A549 (cell line): ENCODE measurements around the gene ADGRL3. TPM values are rescaled to one million over a fixed set of nuclear protein-coding genes. Genes with fewer than 3 reads are reported as not detected.

Source experiments
- ATAC-seq, 2 experiments: fragments of 200-7000 bp in 1 of 2; fragments of >200 bp in 1 of 2; cut with Nextera tagmentation in 1 of 2; cut with Tn5 transposase in 1 of 2; 3 replicates each; pipeline versions ENCODE4 v1.8.0 to v1.9.1; 2018 to 2020; ENCODE audit warnings: mild to moderate bottlenecking in 1 of 2, moderate library complexity in 1 of 2
- CTCF ChIA-PET: fragments of 300-600 bp; sonication (Branson Sonifier 250); formaldehyde crosslinking; extraction: SDS; loops from one replicate; lab custom pipeline; 2021; ENCODE audit warnings: antibody characterized with exemption, inconsistent platforms; lab: Yijun Ruan, JAX
- POLR2A ChIA-PET: fragments of 350-600 bp; formaldehyde crosslinking; extraction: SDS; loops from one replicate; lab custom pipeline; 2021; ENCODE audit warnings: antibody characterized with exemption, inconsistent platforms; lab: Yijun Ruan, JAX
- DNase-seq, 2 experiments: peaks; one replicate each; pipeline versions ENCODE4 v3.0.0 to v3.0.0-alpha.2; 2011 to 2016; ENCODE audit warnings: low read depth in 1 of 2, low spot score in 1 of 2
- FAIRE-seq: peaks from 2 replicates; lab custom pipeline; 2011; peaks lifted over from hg19 to GRCh38; lab: Jason Lieb, UNC
- H3K27ac ChIP-seq, 2 experiments: fragments of >200 bp; sonication (Bioruptor Twin); formaldehyde crosslinking; 3 replicates each; pipeline ENCODE4 v1.5.1; 2016 to 2017
- H3K4me1 ChIP-seq: fragments of >200 bp; sonication (Bioruptor Twin); formaldehyde crosslinking; 3 replicates; pipeline ENCODE4 v1.6.1; 2016
- H3K4me2 ChIP-seq: fragments of >200 bp; sonication (Bioruptor Twin); formaldehyde crosslinking; 3 replicates; pipeline ENCODE4 v1.6.1; 2016
- H3K4me3 ChIP-seq: fragments of >200 bp; sonication (Bioruptor Twin); formaldehyde crosslinking; 3 replicates; pipeline ENCODE4 v1.5.1; 2016
- H3K9me3 ChIP-seq: fragments of >200 bp; sonication (Bioruptor Twin); formaldehyde crosslinking; 3 replicates; pipeline ENCODE4 v1.6.1; 2016
- CBX2 ChIP-seq: fragments of 200-600 bp; sonication (generic); IDR thresholded peaks from 2 replicates; pipeline ENCODE4 v1.6.1; 2016; ENCODE audit warnings: low read depth, mild to moderate bottlenecking, borderline replicate concordance
- EHMT2 ChIP-seq: fragments of 200-600 bp; sonication (generic); IDR thresholded peaks from 2 replicates; pipeline ENCODE4 v1.6.1; 2016; ENCODE audit warnings: antibody characterized with exemption, low read depth, mild to moderate bottlenecking, moderate library complexity
- HDAC2 ChIP-seq: fragments of 200-600 bp; sonication (generic); IDR thresholded peaks from 2 replicates; pipeline ENCODE4 v1.6.1; 2016
- HEYL ChIP-seq: fragments of 250-450 bp; sonication (Bioruptor Pico); IDR thresholded peaks from 2 replicates; pipeline ENCODE4 v1.8.0; 2021; ENCODE audit warnings: mild to moderate bottlenecking, moderate library complexity
- HOXB5 ChIP-seq: fragments of 250-450 bp; sonication (Bioruptor Pico); IDR thresholded peaks from 2 replicates; pipeline ENCODE4 v1.5.0; 2020; ENCODE audit warnings: mild to moderate bottlenecking, moderate library complexity
- MAFK ChIP-seq: fragments of 450-650 bp; IDR thresholded peaks from 2 replicates; pipeline ENCODE4 v1.6.1; 2014; ENCODE audit not compliant: partially characterized antibody
- MAZ ChIP-seq: fragments of 150-350 bp; IDR thresholded peaks from 2 replicates; pipeline ENCODE4 v1.6.1; 2014; ENCODE audit warnings: antibody characterized with exemption, low read depth, low read length, borderline replicate concordance
- MYC ChIP-seq: IDR thresholded peaks from 2 replicates; pipeline ENCODE4 v1.6.1; 2012; ENCODE audit warnings: mild to moderate bottlenecking, inconsistent platforms, low read length, improper control_type of control experiment, borderline replicate concordance
- NPAS2 ChIP-seq: fragments of 250-450 bp; sonication (Bioruptor Pico); IDR thresholded peaks from 2 replicates; pipeline ENCODE4 v1.8.0; 2022; ENCODE audit warnings: mild to moderate bottlenecking, moderate library complexity, borderline replicate concordance
- POLR2AphosphoS2 ChIP-seq: conservative IDR thresholded peaks from 2 replicates; pipeline ENCODE4 v1.6.1; 2012; ENCODE audit warnings: low read length, improper control_type of control experiment, inconsistent platforms
- RAD21 ChIP-seq, 2 experiments: fragments of >200 bp in 1 of 2; sonication (Bioruptor Twin) in 1 of 2; formaldehyde crosslinking in 1 of 2; IDR thresholded peaks in 1 of 2; conservative IDR thresholded peaks in 1 of 2; 2 replicates in 1 of 2; 3 replicates in 1 of 2; pipeline ENCODE4 v1.6.1; 2012 to 2018; ENCODE audit warnings: inconsistent platforms in 1 of 2
- RCOR1 ChIP-seq: fragments of 150-350 bp; IDR thresholded peaks from 2 replicates; pipeline ENCODE4 v1.6.1; 2014; ENCODE audit warnings: antibody characterized with exemption, low read length, low read depth
- TFCP2L1 ChIP-seq: fragments of 250-450 bp; sonication (Bioruptor Pico); IDR thresholded peaks from 2 replicates; pipeline ENCODE4 v1.5.0; 2021; ENCODE audit warnings: mild to moderate bottlenecking
- ZFP36 ChIP-seq: fragments of 450-650 bp; IDR thresholded peaks from 2 replicates; pipeline ENCODE4 v1.6.1; 2014; ENCODE audit warnings: borderline replicate concordance; ENCODE audit not compliant: partially characterized antibody
- ZNF302 ChIP-seq: fragments of 250-450 bp; sonication (Bioruptor Pico); IDR thresholded peaks from 2 replicates; pipeline ENCODE4 v1.9.0; 2021; ENCODE audit warnings: inconsistent platforms, mild to moderate bottlenecking, moderate library complexity
- WGBS: methylation state at CpG from one replicate; pipeline ENCODE4 v1.1.6; 2017; ENCODE audit errors: missing lambda C conversion rate; 5-methylcytosine and 5-hydroxymethylcytosine counted together
- polyA plus RNA-seq, 4 experiments: library from polyadenylated mRNA; depleted of rRNA in 3 of 4; stranded (reverse); fragments of >200 nt; fragmentation: RNase III in 1 of 4; extraction: RNeasy Plus Mini Kit Qiagen cat#74134 plus additional on column Dnase treatment in 1 of 4; gene quantifications; 2 replicates in 3 of 4; 3 replicates in 1 of 4; pipeline ENCODE4 v1.2.3, GENCODE V29; 2011 to 2017
- TF ChIP-seq, protein P1 (sequence below): IDR thresholded peaks from 2 replicates; pipeline ENCODE4 v1.6.1; 2012; ENCODE audit warnings: low read depth, borderline replicate concordance
- TF ChIP-seq, protein P2 (sequence below): IDR thresholded peaks from 2 replicates; pipeline ENCODE4 v1.6.1; 2012
- TF ChIP-seq, protein P3 (sequence below): fragments of 200-600 bp; sonication (generic); IDR thresholded peaks from 2 replicates; pipeline ENCODE4 v1.6.1; 2016; ENCODE audit warnings: antibody characterized with exemption, mild to moderate bottlenecking, moderate library complexity
- TF ChIP-seq, protein P4 (sequence below): fragments of 150-350 bp; IDR thresholded peaks from 2 replicates; pipeline ENCODE4 v1.6.1; 2014; ENCODE audit warnings: low read depth, mild to moderate bottlenecking, low read length

Gene ADGRL3
- polyA plus RNA-seq, 2 of the 4 experiments (the other 2 are of a cell fraction): 0.05 to 0.12 TPM

DNA sequence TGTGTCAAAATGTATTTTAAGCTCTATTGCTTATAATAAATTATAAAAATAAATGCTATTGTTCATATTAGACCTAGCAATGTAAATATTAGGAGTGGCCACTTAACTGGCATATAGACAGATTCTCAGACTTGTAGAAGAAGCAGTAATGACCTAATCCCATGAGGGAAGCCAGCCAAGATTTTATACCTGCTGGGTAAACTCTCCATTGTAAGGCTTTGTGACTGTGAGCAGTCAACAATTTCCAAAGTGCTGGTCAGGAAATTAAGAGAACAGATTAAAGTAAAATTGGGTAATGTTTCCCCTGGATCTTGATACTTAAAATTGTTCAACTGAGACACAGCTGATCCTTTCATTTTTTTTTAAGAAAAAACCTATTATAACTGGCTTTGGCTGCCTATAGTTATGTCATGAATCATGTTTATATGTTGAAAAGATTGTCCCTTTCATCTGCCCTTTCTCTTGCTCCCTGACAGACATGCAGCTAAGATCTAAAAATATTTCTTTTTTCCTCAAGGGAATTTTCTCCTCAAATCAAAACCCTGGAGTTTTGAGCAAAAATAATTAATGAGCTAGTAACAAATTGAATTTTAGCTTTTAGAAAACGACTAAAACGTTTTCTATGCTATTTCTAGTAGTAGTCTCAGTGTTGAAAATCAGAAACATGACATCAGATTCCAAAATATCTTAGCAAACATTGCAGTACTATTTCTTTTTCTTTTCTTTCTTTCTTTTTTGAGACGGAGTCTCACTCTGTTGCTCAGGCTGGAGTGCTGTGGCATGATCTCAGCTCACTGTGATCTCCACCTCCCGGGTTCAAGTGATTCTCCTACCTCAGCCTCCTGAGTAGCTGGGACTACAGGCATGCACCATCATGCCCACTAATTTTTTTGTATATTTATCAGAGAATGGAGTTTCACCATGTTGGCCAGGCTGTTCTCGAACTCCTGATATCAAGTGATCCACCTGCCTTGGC lies 77.9 kb downstream of the ADGRL3 start:
- H3K4me3 ChIP-seq: no peak overlapping the region
- H3K4me1 ChIP-seq: no peaks in the 10 kb centered on the region
- no peak for FAIRE-seq
- no peak for DNase-seq
- no peaks in the 10 kb centered on the region for H3K9me3 ChIP-seq
- ChIA-PET CTCF (no interaction called here), POLR2A (no interaction called here)
- TF ChIP-seq, protein P1, sequence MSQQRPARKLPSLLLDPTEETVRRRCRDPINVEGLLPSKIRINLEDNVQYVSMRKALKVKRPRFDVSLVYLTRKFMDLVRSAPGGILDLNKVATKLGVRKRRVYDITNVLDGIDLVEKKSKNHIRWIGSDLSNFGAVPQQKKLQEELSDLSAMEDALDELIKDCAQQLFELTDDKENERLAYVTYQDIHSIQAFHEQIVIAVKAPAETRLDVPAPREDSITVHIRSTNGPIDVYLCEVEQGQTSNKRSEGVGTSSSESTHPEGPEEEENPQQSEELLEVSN: no peak
- no peak for TF ChIP-seq MAZ
- TF ChIP-seq, protein P2, sequence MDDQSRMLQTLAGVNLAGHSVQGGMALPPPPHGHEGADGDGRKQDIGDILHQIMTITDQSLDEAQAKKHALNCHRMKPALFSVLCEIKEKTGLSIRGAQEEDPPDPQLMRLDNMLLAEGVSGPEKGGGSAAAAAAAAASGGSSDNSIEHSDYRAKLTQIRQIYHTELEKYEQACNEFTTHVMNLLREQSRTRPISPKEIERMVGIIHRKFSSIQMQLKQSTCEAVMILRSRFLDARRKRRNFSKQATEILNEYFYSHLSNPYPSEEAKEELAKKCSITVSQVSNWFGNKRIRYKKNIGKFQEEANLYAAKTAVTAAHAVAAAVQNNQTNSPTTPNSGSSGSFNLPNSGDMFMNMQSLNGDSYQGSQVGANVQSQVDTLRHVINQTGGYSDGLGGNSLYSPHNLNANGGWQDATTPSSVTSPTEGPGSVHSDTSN: no peak
- no peak for TF ChIP-seq ZFP36
- TF ChIP-seq EHMT2: no peak
- no peak for TF ChIP-seq TFCP2L1 (CRISPR knock-in tag)
- TF ChIP-seq MYC: no peak
- no peak for TF ChIP-seq HEYL (CRISPR knock-in tag)
- no peak for TF ChIP-seq HDAC2
- no peak for TF ChIP-seq MAFK
- TF ChIP-seq HOXB5: no peak
- TF ChIP-seq RCOR1: no peak
- TF ChIP-seq RAD21 (conservative IDR thresholded peaks at IDR 0.05 in 1 of 2, IDR thresholded peaks at IDR 0.05 in 1 of 2): no peak
- TF ChIP-seq POLR2AphosphoS2: no peak
- TF ChIP-seq, protein P3, sequence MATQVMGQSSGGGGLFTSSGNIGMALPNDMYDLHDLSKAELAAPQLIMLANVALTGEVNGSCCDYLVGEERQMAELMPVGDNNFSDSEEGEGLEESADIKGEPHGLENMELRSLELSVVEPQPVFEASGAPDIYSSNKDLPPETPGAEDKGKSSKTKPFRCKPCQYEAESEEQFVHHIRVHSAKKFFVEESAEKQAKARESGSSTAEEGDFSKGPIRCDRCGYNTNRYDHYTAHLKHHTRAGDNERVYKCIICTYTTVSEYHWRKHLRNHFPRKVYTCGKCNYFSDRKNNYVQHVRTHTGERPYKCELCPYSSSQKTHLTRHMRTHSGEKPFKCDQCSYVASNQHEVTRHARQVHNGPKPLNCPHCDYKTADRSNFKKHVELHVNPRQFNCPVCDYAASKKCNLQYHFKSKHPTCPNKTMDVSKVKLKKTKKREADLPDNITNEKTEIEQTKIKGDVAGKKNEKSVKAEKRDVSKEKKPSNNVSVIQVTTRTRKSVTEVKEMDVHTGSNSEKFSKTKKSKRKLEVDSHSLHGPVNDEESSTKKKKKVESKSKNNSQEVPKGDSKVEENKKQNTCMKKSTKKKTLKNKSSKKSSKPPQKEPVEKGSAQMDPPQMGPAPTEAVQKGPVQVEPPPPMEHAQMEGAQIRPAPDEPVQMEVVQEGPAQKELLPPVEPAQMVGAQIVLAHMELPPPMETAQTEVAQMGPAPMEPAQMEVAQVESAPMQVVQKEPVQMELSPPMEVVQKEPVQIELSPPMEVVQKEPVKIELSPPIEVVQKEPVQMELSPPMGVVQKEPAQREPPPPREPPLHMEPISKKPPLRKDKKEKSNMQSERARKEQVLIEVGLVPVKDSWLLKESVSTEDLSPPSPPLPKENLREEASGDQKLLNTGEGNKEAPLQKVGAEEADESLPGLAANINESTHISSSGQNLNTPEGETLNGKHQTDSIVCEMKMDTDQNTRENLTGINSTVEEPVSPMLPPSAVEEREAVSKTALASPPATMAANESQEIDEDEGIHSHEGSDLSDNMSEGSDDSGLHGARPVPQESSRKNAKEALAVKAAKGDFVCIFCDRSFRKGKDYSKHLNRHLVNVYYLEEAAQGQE: no peak
- TF ChIP-seq NPAS2 (CRISPR knock-in tag): no peak
- TF ChIP-seq CBX2: no peak
- TF ChIP-seq ZNF302 (CRISPR knock-in tag): no peak
- TF ChIP-seq, protein P4, sequence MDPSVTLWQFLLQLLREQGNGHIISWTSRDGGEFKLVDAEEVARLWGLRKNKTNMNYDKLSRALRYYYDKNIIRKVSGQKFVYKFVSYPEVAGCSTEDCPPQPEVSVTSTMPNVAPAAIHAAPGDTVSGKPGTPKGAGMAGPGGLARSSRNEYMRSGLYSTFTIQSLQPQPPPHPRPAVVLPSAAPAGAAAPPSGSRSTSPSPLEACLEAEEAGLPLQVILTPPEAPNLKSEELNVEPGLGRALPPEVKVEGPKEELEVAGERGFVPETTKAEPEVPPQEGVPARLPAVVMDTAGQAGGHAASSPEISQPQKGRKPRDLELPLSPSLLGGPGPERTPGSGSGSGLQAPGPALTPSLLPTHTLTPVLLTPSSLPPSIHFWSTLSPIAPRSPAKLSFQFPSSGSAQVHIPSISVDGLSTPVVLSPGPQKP: no peak
- H3K4me2 ChIP-seq: no peak overlapping the region
- H3K27ac ChIP-seq: no peak overlapping the region
- ATAC-seq: no peak
- 15% methylated on average over 4 of the region's 5 CpGs for WGBS
